Lung (tissue), 12 donors: ENCODE results near the gene PHKB. TPM values are rescaled to one million over a fixed set of nuclear protein-coding genes. Genes with fewer than 3 reads are reported as not detected.

Source experiments
- ATAC-seq: fragments of 200-7000 bp; cut with Tn5 transposase; one replicate; pipeline ENCODE4 v1.9.1; 2020; ENCODE audit warnings: moderate number of reproducible peaks; ENCODE audit not compliant: insufficient read depth, low FRiP score
- DNase-seq, 3 donors: peaks; one replicate each; pipeline ENCODE4 v3.0.0-alpha.2; 2013 to 2017
- H3K27ac ChIP-seq, 2 donors: one replicate each; pipeline ENCODE4 v1.5.1; 2013; ENCODE audit warnings: mild to moderate bottlenecking in 2 of 2, moderate library complexity in 2 of 2, control low read depth in 1 of 2, inconsistent platforms in 1 of 2, low read depth in 1 of 2, low read length in 1 of 2
- H3K27me3 ChIP-seq, 3 donors: one replicate each; pipeline ENCODE4 v1.5.1; 2013; ENCODE audit warnings: low read length in 2 of 3; ENCODE audit not compliant: control insufficient read depth in 3 of 3, insufficient read depth in 3 of 3
- H3K36me3 ChIP-seq, 4 donors: one replicate each; pipeline ENCODE4 v1.5.1; 2013; ENCODE audit warnings: low read length in 4 of 4, mild to moderate bottlenecking in 1 of 4, moderate library complexity in 1 of 4; ENCODE audit not compliant: control insufficient read depth in 4 of 4, insufficient read depth in 4 of 4
- H3K4me1 ChIP-seq, 5 donors: one replicate each; pipeline ENCODE4 v1.5.1; 2013; ENCODE audit warnings: low read length in 5 of 5, mild to moderate bottlenecking in 2 of 5, moderate library complexity in 1 of 5; ENCODE audit not compliant: control insufficient read depth in 5 of 5, insufficient read depth in 5 of 5
- H3K4me3 ChIP-seq: one replicate; pipeline ENCODE4 v1.5.1; 2013; ENCODE audit warnings: mild to moderate bottlenecking, control low read depth, moderate library complexity
- H3K9ac ChIP-seq, 2 donors: one replicate each; pipeline ENCODE4 v1.5.1; 2013; ENCODE audit warnings: low read length in 2 of 2, control low read depth in 1 of 2; ENCODE audit not compliant: insufficient read depth in 1 of 2
- H3K9me3 ChIP-seq, 4 donors: one replicate each; pipeline ENCODE4 v1.5.1; 2013; ENCODE audit warnings: low read length in 3 of 4, mild to moderate bottlenecking in 1 of 4, moderate library complexity in 1 of 4; ENCODE audit not compliant: control insufficient read depth in 4 of 4, insufficient read depth in 3 of 4
- WGBS, 2 donors: extraction: QIAGEN DNeasy Blood & Tissue Kit; methylation state at CpG; one replicate each; pipeline ENCODE4 v1.1.7; 2013; 5-methylcytosine and 5-hydroxymethylcytosine counted together
- polyA plus RNA-seq, 2 donors: library from polyadenylated mRNA; stranded (reverse); fragments of 200-250 nt; gene quantifications; one replicate each; pipeline ENCODE4 v1.2.1, GENCODE V29; 2013
- total RNA-seq, 2 donors: library from RNA; depleted of rRNA in 1 of 2; stranded (reverse); fragments of >200 nt in 1 of 2; gene quantifications; one replicate each; pipeline ENCODE4 v1.2.1, GENCODE V29; 2014 to 2021
- TF ChIP-seq, protein P1 (sequence below): IDR thresholded peaks from 2 replicates; pipeline ENCODE4 v1.5.1; 2012; ENCODE audit warnings: mild to moderate bottlenecking; ENCODE audit errors: control extremely low read depth, extremely low read depth
- donor health status: control.
- donor health status: control.
- donor health status: Bipolar disorder and iron deficiency.
- donor health status: healthy.
- donor health status: DM: yes; HTN: yes; CAD: no.

Gene PHKB
- total and polyA plus RNA-seq, 4 donors: 21.2 to 134 (median 49.6) TPM

DNA sequence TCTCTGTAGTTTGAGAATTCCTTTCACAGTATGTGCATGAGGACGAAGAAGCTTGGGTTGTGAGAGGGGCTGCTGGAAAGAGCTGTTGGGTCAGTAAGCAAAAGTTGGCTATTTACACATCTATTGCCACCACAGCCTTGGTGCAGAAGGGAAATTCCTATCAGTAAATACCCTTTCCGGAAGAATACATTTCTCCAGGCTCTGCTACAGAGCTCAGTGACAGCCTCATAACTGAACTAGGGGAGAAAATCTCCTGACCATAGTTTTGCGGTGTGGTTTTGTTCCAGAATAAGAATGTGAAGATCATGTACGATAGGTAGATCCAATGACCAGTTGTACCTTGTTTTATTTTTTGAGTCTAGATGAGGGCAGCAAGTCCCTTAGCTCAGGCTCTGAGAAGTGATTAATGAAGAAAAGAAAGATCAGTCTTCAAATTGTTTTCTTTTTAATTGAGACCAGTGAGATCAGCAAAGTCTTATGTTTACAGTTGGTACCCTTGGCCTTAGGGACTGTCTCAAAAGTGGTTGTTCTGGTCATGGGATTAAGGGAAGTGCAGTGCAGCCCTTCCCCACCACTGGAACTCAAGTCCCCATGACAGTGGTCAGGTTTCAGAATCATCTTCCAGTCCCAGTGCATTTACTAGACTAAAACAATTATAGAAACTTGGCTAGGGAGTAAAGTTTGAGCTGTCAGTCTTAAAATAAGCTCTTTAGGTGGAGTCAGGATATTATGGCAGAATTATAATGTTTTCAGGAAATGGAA is 123.5 kb downstream of the PHKB start:
- TF ChIP-seq, protein P1, sequence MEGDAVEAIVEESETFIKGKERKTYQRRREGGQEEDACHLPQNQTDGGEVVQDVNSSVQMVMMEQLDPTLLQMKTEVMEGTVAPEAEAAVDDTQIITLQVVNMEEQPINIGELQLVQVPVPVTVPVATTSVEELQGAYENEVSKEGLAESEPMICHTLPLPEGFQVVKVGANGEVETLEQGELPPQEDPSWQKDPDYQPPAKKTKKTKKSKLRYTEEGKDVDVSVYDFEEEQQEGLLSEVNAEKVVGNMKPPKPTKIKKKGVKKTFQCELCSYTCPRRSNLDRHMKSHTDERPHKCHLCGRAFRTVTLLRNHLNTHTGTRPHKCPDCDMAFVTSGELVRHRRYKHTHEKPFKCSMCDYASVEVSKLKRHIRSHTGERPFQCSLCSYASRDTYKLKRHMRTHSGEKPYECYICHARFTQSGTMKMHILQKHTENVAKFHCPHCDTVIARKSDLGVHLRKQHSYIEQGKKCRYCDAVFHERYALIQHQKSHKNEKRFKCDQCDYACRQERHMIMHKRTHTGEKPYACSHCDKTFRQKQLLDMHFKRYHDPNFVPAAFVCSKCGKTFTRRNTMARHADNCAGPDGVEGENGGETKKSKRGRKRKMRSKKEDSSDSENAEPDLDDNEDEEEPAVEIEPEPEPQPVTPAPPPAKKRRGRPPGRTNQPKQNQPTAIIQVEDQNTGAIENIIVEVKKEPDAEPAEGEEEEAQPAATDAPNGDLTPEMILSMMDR: no peak
- no peak overlapping the region for H3K27ac ChIP-seq
- 92 to 94% methylated on average over 4 of the region's 4 CpGs for WGBS, 2 donors

DNA sequence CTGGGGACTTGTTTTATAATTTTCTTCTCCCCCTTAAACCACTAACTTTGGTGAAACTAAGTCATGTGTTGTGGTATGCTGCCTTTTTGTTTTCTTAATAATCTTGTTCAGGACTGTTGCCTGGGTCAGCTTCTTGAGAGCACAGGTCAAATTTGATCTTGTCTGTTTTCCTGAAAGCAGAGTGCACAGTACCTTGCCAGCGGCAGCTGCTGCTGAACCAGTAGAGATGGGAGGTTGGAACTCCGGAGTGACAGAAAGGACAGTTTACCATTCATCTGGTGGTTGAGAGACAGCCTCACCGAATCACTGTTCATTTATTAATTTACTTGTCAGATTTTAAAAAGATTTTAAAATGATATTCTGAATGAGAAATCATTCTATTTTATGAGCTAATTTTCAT is 125.0 kb downstream of the PHKB start:
- 97 to 98% methylated on average over 3 of the region's 3 CpGs for WGBS, 2 donors
- Histone ChIP-seq H3K4me3 (no peak overlapping the region), H3K36me3 (peaks cover 8 to 15% (median 8%) of the 10 kb centered on the region in 4 donors), H3K4me1 (no peaks in the 10 kb centered on the region), H3K27ac (no peak overlapping the region), H3K9me3 (no peaks in the 10 kb centered on the region), H3K27me3 (no peaks in the 10 kb centered on the region), H3K9ac (no peak overlapping the region)
- DNase-seq: no peak
- TF ChIP-seq, protein P1: no peak
- ATAC-seq: no peak

More for the DNA sequence above, 123.5 kb downstream of the PHKB start:
- DNase-seq: no peak
- Histone ChIP-seq H3K4me3 (no peak overlapping the region), H3K36me3 (peaks cover 0 to 7% (median 7%) of the 10 kb centered on the region in 4 donors), H3K4me1 (no peaks in the 10 kb centered on the region), H3K9ac (no peak overlapping the region), H3K9me3 (no peaks in the 10 kb centered on the region), H3K27me3 (no peaks in the 10 kb centered on the region)
- no peak for ATAC-seq

DNA sequence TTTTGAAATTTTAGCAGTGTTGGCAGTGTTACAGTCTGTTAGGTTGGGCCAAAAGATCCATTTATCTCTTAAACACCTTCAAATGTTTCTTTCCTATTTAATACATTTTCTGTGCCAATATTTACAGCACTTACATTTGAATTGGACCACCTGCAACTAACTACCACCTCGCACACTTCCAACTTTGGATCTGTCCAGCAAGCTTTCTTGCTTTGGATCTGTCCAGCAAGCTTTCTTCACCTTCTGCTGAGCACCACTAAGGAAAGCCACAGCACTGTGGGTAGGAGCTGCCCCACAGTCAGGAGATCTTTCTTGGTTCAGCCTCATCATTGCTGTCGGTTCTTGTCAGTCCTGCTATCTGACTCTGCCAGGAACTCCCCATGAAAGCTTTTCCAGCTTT is 129.3 kb downstream of the PHKB start:
- ATAC-seq (no peak), DNase-seq (no peak)
- Histone ChIP-seq H3K4me3 (no peak overlapping the region), H3K9me3 (no peaks in the 10 kb centered on the region), H3K27me3 (no peaks in the 10 kb centered on the region), H3K27ac (no peak overlapping the region), H3K9ac (no peak overlapping the region), H3K36me3 (peaks cover 12 to 25% (median 20%) of the 10 kb centered on the region in 4 donors), H3K4me1 (no peaks in the 10 kb centered on the region)
- TF ChIP-seq, protein P1: no peak
- WGBS, 2 donors: 95 to 98% methylated on average over 2 of the region's 2 CpGs
